ENCODE measurements around the gene LIMK1.

The LIMK1 gene

GRCh38 chr7:74039337-74039736 lies 44.3 kb upstream of the LIMK1 start:
- Histone ChIP-seq H3K27me3 (ENCODE audit: insufficient read depth, low read length, poor library complexity, severe bottlenecking) (no peaks in the 10 kb centered on the region), H3K36me3 (ENCODE audit: insufficient read depth, low read length) (no peaks in the 10 kb centered on the region), H2AFZ (ENCODE audit: low read length) (no peak overlapping the region), H3K4me1 (ENCODE audit: insufficient read depth, low read length, poor library complexity, severe bottlenecking) (peaks cover 10% of the 10 kb centered on the region), H3K79me2 (ENCODE audit: insufficient read depth, low read length) (no peaks in the 10 kb centered on the region), H3K9ac (ENCODE audit: low read depth, low read length, poor library complexity, severe bottlenecking) (no peak overlapping the region), H3F3A (ENCODE audit: low read depth) (no peaks in the 10 kb centered on the region), H4K20me1 (ENCODE audit: insufficient read depth, low read length, poor library complexity, severe bottlenecking) (no peaks in the 10 kb centered on the region), H3K4me2 (ENCODE audit: low read depth, low read length, poor library complexity, severe bottlenecking) (no peak overlapping the region), H3K9me3 (ENCODE audit: insufficient read depth, low read depth, low read length) (no peaks in the 10 kb centered on the region), H3K4me3 (ENCODE audit: low read length, poor library complexity, severe bottlenecking) (no peak overlapping the region), H3K9me2 (replicated peaks; ENCODE audit: low read depth, low read length) (no peaks in the 10 kb centered on the region)
- TF ChIP-seq EZH2phosphoT487 (IDR thresholded peaks at IDR 0.05; ENCODE audit: borderline replicate concordance) (no peak), CTCF (conservative IDR thresholded peaks at IDR 0.05; ENCODE audit: low read length) (no peak)

DNA sequence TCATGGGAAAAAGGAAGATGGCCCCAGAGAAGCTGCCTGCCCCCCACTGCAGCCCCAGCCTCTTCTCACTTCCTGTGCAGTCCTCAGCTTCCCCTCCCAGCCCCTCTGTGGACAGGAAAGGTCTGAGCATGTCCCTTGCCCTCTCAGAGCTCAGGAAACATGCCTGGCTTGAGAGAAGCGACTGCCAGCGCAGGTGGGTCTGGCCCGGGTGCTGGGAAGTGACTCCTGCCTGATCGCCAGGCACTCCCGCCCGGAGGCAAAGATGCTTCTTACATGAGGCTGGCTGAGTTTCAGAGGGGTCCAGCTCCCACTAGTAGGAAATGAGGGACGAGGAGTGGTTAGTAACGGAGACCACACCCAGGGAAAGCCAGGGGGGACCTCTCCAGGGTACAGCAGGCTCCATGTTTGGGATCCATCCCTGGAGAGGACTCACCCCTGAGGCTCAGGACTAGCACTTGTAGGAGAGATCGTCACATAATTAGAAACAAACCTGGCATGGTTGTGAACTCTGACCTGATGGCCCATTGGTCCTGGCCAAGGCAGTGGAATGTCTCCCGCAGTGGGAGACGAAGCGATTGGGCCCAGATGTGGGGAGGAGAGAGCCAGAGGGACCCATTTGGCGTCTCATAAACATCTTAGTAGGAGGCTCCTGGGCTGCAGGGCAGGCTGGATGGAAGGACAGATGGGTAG lies 43.4 kb upstream of the LIMK1 start:
- Histone ChIP-seq H2AFZ (ENCODE audit: low read length) (peak overlapping the region; percentile 63; the same call in 1 of the 2 replicates), H3K27me3 (ENCODE audit: insufficient read depth, low read length, poor library complexity, severe bottlenecking) (no peaks in the 10 kb centered on the region), H3K4me3 (ENCODE audit: low read length, poor library complexity, severe bottlenecking) (no peak overlapping the region), H3K4me2 (ENCODE audit: low read depth, low read length, poor library complexity, severe bottlenecking) (no peak overlapping the region), H3K36me3 (ENCODE audit: insufficient read depth, low read length) (no peaks in the 10 kb centered on the region), H3K4me1 (ENCODE audit: insufficient read depth, low read length, poor library complexity, severe bottlenecking) (peaks cover 10% of the 10 kb centered on the region), H3F3A (ENCODE audit: low read depth) (no peaks in the 10 kb centered on the region), H4K20me1 (ENCODE audit: insufficient read depth, low read length, poor library complexity, severe bottlenecking) (no peaks in the 10 kb centered on the region), H3K79me2 (ENCODE audit: insufficient read depth, low read length) (no peaks in the 10 kb centered on the region), H3K9me3 (ENCODE audit: insufficient read depth, low read depth, low read length) (no peaks in the 10 kb centered on the region), H3K9me2 (replicated peaks; ENCODE audit: low read depth, low read length) (no peaks in the 10 kb centered on the region), H3K9ac (ENCODE audit: low read depth, low read length, poor library complexity, severe bottlenecking) (no peak overlapping the region)
- TF ChIP-seq CTCF (conservative IDR thresholded peaks at IDR 0.05; ENCODE audit: low read length) (no peak), EZH2phosphoT487 (IDR thresholded peaks at IDR 0.05; ENCODE audit: borderline replicate concordance) (no peak)

- Histone ChIP-seq H3K36me3 (ENCODE audit: insufficient read depth, low read length) (no peaks in the 10 kb centered on the region), H3K4me2 (ENCODE audit: low read depth, low read length, poor library complexity, severe bottlenecking) (no peak overlapping the region), H3K4me3 (ENCODE audit: low read length, poor library complexity, severe bottlenecking) (no peak overlapping the region), H3K9ac (ENCODE audit: low read depth, low read length, poor library complexity, severe bottlenecking) (no peak overlapping the region), H3K4me1 (ENCODE audit: insufficient read depth, low read length, poor library complexity, severe bottlenecking) (peaks cover 10% of the 10 kb centered on the region), H3K9me3 (ENCODE audit: insufficient read depth, low read depth, low read length) (no peaks in the 10 kb centered on the region), H3F3A (ENCODE audit: low read depth) (no peaks in the 10 kb centered on the region), H4K20me1 (ENCODE audit: insufficient read depth, low read length, poor library complexity, severe bottlenecking) (no peaks in the 10 kb centered on the region), H3K9me2 (replicated peaks; ENCODE audit: low read depth, low read length) (no peaks in the 10 kb centered on the region), H3K27me3 (ENCODE audit: insufficient read depth, low read length, poor library complexity, severe bottlenecking) (no peaks in the 10 kb centered on the region), H2AFZ (ENCODE audit: low read length) (no peak overlapping the region), H3K79me2 (ENCODE audit: insufficient read depth, low read length) (no peaks in the 10 kb centered on the region)
- TF ChIP-seq CTCF (conservative IDR thresholded peaks at IDR 0.05; ENCODE audit: low read length) (no peak), EZH2phosphoT487 (IDR thresholded peaks at IDR 0.05; ENCODE audit: borderline replicate concordance) (no peak)
Measured at GRCh38 chr7:74040791-74041520, 42.6 kb upstream of the LIMK1 start.
